ENCODE measurements around the gene TEX2.
"Not testable (repeated sequence)": the region's sequence is repeated elsewhere in the genome, so short reads cannot be mapped to it uniquely, and the experiment has no call there.

Gene TEX2

DNA sequence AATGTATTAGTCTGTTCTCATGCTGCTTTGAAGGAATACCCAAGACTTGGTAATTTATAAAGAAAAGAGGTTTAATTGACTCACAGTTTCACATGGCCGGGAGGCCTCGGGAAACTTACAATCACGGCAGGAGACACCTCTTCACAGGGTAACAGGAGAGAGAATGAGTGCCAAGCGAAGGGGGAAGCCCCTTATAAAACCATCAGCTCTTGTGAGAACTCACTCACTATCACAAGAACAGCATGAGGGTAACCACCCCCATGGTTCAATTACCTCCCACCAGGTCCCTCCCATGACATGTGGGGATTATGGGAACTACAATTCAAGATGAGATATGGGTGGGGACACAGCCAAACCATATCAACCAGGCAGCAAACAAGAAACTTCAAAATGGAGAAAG is 24.6 kb downstream of the TEX2 start:
- peak; percentile 14 for DNase-seq

DNA sequence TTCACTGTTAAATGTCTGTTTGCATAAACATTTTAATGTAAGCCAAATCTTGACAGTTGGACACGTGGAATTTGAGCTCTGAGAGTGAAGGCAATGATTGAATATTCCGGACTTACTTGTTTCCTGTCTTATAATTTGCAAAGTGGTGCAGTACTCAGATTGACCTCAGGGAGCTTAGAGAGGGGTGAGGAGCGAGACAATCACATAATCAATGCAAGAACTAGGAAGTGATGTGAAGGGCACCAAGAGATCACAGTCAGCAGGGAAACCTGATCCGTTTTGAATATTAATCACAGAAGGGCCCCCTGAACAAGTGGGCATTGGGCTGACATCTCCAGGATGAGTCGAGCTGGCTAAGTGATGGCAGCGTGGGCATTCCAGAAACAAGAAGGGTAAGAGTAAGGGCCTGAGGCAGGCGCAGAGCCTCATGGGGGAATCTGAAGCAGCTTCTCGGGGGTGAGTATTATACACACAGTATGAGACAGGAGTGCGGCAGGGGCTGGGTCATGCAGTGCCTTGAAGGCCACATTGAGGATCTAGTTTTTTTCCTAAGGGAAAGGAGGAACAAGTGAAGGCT is 26.1 kb downstream of the TEX2 start:
- DNase-seq = no peak

GRCh38 chr17:64234961-64235360 is 28.1 kb downstream of the TEX2 start:
- no peak for DNase-seq

DNA sequence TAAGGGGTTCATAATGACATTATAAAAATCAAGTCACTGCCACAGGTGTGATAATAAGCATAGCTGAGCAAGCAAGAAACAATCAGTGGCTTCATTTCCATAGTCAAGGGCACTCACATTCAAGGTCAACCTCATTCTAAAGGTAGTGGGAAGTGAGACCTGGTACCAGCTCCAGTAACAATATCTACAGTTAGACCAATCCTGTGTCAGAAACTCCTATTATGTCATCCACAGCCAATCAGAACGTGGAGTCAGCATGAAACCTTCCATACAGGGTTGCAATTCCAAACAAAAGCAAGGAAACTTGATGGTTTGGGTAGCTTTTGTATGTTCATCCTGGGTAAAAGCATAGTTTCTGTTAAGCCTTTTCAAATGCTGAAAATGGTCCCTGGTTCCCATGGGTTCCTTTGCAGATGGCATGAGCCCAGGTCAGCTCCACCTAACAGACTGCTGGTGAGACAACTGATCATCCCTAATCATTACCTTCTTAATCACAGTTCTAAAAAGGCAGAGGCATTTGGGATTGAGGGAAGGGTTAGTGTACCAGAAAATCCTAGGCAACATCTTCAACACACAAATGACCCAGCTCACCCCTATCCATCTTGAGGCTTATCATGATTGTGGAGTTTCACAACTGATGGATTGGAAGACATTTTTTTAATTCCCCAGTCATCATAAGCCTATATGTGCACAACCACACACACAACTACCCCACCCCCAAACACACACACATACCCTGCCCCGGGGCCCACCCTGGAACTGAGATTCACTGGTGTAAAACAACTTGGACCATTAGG is 30.4 kb downstream of the TEX2 start:
- DNase-seq = no peak

DNA sequence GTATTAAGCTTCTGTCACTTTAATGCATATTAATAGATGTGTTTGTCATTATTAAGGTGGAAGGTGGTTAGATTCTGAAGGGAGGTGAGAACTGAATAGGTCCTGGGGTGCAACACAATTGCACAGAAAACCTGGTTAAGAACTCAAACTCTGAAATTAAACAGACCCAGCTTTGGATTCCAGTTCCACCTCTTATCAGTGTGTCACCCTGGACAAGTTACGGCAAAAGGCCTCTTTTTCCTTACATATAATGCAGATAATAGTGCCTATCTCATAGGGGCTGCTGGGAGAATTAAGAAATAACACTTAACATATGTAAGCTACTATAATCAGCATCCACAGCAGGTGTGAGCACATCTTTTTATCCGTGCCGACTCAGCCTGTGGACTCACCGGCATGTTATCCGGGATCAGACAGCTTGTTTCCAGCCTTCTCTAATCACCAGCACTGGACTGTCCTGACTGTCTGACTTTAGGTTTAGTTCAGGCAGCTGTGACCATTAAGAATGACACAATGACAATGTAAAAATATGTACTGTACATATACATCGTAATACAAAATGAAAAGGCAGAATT is 31.4 kb downstream of the TEX2 start:
- no peak for DNase-seq

DNA sequence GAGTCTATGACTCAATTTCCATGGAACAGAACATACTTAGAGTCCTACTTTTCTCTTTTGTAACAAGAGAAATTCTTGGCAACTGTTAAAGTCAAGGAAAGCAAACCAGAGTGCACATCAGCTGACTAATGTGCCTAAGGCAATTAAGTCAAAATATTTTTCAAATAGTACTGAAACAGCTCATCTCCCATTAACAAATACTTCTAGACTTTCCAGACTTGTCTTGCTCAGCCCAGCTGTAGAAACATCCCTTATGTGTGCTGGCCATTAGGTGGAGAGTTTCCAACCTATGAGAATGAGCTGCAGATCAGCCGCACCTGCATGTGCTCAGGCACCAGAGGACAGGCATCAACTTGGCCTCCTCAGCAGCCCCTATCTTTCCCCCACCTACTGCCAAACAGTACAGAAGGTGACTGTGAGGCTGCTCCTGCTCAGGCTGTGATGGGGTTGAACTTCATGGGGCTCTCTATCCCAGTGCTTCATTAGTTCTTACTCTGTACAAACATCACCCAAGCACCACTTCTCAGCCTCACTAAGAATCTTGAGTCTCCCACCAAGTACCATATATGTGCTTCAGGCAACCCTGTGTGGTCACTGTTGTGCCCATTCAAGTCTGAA is 32.2 kb downstream of the TEX2 start:
- DNase-seq = no peak

DNA sequence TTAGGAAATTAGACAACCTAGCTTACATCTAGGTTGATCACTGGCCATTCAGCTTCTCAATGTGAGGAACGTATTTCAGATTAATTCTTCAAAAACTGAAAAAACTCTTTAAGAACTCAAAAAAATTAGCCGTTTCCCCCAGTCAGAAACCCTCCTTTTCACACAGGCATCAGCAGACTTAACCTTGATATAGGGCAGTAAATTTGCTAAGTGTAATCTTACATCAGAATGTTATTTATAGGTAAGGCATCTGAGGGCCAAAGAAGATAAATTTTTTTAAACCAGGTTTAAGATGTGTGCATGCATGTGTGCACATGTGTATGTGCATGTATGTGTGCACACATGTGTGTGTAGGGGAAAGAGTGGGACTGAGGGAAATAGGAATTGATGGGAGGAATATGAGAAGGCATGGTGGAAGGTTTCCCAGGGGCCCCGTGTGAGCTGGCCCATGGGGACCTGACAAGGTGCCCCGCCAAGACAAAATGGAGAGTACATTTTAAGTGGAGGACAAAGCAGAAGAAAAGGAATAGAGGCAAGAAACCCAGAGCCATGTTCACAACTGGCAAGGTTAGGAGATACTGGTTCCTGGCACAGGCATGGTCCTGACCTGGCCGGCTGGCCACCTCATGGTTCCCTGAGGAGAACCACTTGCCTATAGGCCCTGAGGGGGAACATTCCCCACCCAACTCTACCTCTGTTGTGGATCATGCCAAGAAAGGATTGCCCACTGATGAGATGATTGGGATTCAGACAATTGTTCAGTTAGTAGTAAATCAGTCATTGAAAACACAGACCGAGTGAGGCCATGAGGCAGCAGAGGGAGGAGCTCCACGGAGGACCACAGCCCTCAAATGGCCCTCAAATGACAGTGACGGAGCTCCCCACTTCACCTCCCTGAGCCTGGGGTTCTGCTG is 33.0 kb downstream of the TEX2 start:
- DNase-seq = no peak

- DNase-seq = no peak
These were observed 36.9 kb downstream of the TEX2 start for GRCh38 chr17:64226132-64226531.

GRCh38 chr17:64225410-64225809 is 37.6 kb downstream of the TEX2 start:
- DNase-seq = no peak

DNA sequence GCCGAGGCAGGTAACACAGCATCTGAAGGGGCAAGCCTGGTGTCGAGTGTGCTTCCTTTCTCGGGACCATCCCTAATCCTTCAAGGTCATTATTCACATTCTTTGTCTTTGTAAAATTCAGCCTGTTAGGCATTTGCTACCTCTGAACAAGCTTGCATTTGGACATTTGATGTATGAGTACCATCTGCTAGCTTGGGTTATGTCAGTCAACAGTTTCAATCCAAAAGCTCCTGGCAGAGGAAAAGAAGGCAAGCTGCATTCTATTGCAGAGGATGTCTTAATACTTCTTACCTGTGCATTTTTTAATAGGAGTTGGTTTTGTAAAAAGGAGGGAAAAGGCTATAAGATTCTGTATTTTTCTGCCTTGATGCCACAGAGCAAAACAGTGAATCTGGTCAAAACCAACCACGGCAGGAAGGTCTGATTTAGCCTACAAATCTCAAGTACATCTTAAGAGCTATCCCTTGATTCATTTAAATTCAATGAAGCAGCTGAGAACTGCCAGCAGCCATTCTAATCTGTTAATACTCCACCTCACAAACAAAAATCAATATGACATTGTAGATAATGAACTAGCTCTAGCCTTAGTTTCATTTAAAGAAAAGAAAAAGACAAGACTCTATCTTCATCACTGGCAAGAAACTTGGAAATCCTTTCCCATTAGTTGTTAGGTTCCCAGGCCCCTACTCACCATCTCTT is 39.0 kb downstream of the TEX2 start:
- DNase-seq = no peak

GRCh38 chr17:64223283-64223682 is 39.8 kb downstream of the TEX2 start:
- no peak for DNase-seq

- DNase-seq = no peak
These were observed 41.4 kb downstream of the TEX2 start for GRCh38 chr17:64221679-64222078.

DNA sequence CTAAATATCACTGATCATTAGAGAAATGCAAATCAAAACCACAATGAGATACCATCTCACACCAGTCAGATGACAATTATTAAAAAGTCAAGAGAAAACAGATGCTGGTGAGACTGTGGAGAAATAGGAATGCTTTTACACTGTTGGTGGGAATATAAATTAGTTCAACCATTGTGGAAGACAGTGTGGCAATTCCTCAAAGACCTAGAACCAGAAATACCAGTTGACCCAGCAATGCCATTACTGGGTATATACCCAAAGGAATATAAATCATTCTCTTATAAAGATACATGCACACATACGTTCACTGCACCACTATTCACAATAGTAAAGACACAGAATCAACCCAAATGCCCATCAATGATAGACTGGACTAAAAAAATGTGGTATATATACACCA is 42.5 kb downstream of the TEX2 start:
- DNase-seq = not testable (repeated sequence)

DNA sequence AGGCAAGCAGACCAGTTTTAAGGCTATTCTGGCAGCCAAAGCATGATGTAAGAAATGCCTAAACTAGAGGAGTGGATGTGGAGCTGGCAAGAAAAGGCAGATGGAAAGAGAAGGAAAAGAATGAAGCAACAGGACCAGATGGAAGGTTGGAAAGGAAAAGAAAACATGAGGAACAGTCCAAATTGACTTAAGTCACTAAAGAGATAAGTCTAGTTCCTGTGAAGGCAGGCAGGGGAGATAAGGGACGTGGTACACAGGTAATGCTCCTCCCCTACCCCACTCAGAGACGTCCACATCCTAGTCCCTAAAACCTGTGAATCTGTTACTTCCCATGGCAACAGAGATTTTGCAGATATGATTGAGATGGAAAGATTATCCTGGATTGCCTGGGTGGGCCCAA is 43.5 kb downstream of the TEX2 start:
- no peak for DNase-seq

GRCh38 chr17:64218066-64218465 is 45.0 kb downstream of the TEX2 start:
- DNase-seq = peak; percentile 14

GRCh38 chr17:64217249-64217691 is 45.8 kb downstream of the TEX2 start:
- no peak for DNase-seq

DNA sequence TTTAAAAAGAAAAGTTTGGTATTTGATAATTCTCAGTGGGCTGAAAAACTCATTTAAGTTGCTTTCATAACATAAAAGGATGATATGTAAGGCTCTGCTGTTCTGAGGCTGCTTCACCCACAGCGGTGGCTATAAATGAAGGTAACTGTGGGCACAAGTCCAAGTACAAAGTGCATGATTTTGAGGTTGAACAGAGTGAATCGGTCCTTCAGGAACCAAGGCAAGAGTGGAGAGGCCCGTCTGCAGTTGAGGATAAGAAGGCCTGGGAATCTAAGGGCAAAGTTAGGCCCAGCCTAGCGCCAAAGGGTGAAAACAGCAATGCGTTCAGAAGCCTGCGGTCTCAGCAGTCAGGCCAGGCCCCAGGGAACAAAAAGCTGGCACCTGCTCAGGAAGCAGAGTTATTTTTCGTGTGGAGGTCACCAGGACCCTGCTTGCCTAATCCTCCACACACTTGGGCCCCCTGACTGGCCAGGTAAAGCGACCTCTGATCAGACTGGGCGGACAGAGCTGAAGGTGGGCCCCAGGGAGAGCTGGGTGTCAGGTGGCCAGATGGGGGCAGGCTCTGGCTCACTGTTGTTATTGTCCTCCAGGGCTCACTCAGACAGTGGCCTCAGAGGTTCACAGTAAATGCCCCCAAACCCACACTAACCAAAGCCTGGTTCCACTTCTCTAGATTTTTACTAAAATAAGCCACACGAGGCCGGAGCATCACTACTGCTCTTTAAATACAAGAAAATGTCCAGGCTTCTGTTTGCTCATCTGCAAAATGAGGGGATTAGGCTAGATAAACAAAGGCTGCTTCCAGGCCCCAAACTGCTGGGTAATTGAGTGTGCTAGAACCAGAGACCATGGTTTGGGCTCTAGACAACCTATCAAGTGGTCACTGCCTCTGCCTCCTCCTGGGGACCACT is 46.5 kb downstream of the TEX2 start:
- DNase-seq = no peak

DNA sequence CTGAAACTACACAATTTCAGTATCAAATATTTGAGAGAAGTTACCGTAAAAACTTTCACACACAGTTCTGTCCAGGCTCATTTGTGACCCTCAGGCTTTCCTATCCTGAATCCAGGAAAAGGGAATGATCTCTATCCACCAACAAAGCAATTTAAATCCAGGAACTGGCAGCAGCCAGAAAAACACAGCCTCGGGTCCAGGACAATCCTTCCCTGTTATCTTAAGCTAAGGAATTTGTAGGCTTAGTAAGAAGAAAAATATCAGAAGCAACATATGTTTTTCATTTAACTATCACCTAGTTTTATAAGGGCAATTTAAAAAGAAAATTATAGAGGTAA is 47.1 kb downstream of the TEX2 start:
- DNase-seq = no peak

DNA sequence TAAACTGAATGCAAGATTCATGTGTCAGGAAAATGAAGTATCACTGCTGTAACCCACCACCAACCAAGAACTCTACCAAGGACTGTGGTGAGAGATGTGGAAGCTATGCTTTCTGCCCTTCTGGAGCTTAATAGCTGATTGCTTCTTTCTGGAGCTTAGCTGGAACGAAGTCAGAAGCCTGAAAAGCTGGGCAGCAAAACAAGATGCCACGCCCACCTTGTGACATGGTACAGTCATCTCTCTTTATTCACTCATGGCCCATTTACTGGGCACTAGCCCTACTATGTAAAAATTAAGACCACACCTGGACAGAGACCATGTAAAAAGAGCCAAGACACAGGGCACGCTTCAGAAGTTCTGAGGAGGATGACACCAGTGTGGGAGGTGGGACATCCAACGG is 48.1 kb downstream of the TEX2 start:
- no peak for DNase-seq

- DNase-seq = no peak
These were observed 48.9 kb downstream of the TEX2 start for GRCh38 chr17:64213995-64214811.
